Measurements from ENCODE around the gene ZNF75A. TPM values are rescaled to one million over a fixed set of nuclear protein-coding genes. Genes with fewer than 3 reads are reported as not detected.

Gene ZNF75A
- total and polyA plus RNA-seq, 2 of the 4 experiments (the other 2 are of a cell fraction): 14.6 to 15.4 TPM

DNA sequence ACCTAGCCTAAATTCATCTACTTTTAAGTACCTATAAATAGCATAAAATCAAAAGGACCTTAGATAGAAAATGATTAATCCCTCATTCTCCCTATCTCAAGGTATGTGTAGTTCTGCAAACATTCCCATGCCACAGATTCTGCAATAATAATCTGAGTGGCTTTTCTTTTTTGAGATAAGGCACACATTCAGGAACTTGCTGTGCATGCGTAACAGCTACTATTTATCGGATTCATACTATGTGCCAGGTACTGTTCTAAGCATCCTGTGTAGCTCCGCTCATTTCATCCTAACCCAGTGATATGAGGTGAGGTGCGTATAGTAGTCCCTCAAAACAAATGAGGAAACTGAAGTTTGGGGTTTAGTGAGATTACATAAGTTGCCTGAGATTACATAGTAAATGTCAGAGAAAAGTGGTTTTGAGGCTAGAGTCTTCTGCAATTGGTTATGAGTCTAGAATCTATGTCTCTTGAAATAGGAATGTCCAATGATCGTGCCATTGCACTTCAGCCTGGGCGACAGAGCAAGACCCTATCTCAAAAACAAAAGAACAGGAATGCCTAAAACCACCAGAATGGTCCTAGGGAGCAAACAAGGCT, 24.0 kb upstream of the ZNF75A start:
- H3K14ac ChIP-seq (replicated peaks; ENCODE audit: low read depth, low read length): no peak overlapping the region
- BruUV-seq (replicated peaks): no TSS peak
- in situ Hi-C loops (cut with MboI; ENCODE audit: low sequenced_read_pairs) (no loop called here), intact Hi-C loops (cut with micrococcal nuclease) (loop anchor here (10.0 kb wide), 1 partner anchor 223 kb away; the partner anchor contains the start of gene CLUAP1), dilution Hi-C loops (cut with HindIII; ENCODE audit: low sequenced_read_pairs, unreplicated experiment) (no loop called here)
- H4K20me1 ChIP-seq (ENCODE audit: insufficient read depth, low read length): peaks cover 19% of the 10 kb centered on the region
- H3K4me3 ChIP-seq (ENCODE audit: insufficient read depth, low read depth, low read length): no peak overlapping the region
- no peak overlapping the region for H3K18ac ChIP-seq (ENCODE audit: low read depth, low read length)
- no peak overlapping the region for H2BK5ac ChIP-seq (ENCODE audit: low read depth, low read length, poor library complexity, severe bottlenecking)
- H3K36me3 ChIP-seq (ENCODE audit: control insufficient read depth, insufficient read depth, low read length): peaks cover 8% of the 10 kb centered on the region
- H3K9me1 ChIP-seq (ENCODE audit: insufficient read depth, low read length): no peaks in the 10 kb centered on the region
- H3K4ac ChIP-seq (ENCODE audit: low read depth, low read length): no peak overlapping the region
- no peak overlapping the region for H2AFZ ChIP-seq (replicated peaks; ENCODE audit: low read length, poor library complexity)
- H2BK15ac ChIP-seq (ENCODE audit: low read depth, low read length): no peak overlapping the region
- no peak overlapping the region; the same call in 1 of the 2 replicates for H3K23ac ChIP-seq (ENCODE audit: low read depth, low read length)
- ChIA-PET POLR2A (ENCODE audit: unreplicated experiment) (no interaction called here), CTCF (no interaction called here)
- peaks cover 3% of the 10 kb centered on the region for H3K27me3 ChIP-seq (ENCODE audit: control insufficient read depth, insufficient read depth, low read length)
- H3K4me2 ChIP-seq (ENCODE audit: low read depth, low read length): no peak overlapping the region
- H4K91ac ChIP-seq (ENCODE audit: insufficient read depth, low read depth, low read length): no peak overlapping the region
- peaks cover 8 to 36% of the 10 kb centered on the region in 2 experiments for H3K79me1 ChIP-seq (ENCODE audit: low read depth in 1 of 2, low read length in 2 of 2)
- no CpG with 5 or more reads among the region's 6 CpGs for WGBS, 2 experiments (ENCODE audit: extremely low coverage in 2 of 2, insufficient read length in 1 of 2)
- no peak overlapping the region for H4K5ac ChIP-seq (ENCODE audit: low read depth, low read length)
- H4K8ac ChIP-seq (ENCODE audit: low read depth in 2 of 2, low read length in 2 of 2): peak overlapping the region in 1 of 2 experiments; percentile 57; a peak in 1 of 4 replicates
- no peak for ATAC-seq (ENCODE audit: low read depth)
- H2AK9ac ChIP-seq (replicated peaks; ENCODE audit: low read depth, low read length, poor library complexity): no peak overlapping the region
- TF ChIP-seq, protein P1, sequence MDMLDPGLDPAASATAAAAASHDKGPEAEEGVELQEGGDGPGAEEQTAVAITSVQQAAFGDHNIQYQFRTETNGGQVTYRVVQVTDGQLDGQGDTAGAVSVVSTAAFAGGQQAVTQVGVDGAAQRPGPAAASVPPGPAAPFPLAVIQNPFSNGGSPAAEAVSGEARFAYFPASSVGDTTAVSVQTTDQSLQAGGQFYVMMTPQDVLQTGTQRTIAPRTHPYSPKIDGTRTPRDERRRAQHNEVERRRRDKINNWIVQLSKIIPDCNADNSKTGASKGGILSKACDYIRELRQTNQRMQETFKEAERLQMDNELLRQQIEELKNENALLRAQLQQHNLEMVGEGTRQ (IDR thresholded peaks at IDR 0.05; ENCODE audit: low read depth, low read length): no peak
- TF ChIP-seq RCOR1 (IDR thresholded peaks at IDR 0.05; ENCODE audit: insufficient replicate concordance, low read length): no peak
- TF ChIP-seq MAFK (IDR thresholded peaks at IDR 0.05; ENCODE audit: low read depth, low read length): no peak
- TF ChIP-seq NFE2L2 (IDR thresholded peaks at IDR 0.05; ENCODE audit: low read depth, low read length): no peak
- TF ChIP-seq SMC3 (IDR thresholded peaks at IDR 0.05; ENCODE audit: low read depth, low read length): no peak
- TF ChIP-seq RFX5 (IDR thresholded peaks at IDR 0.05; ENCODE audit: low read depth, low read length): no peak
- H3K9me3 ChIP-seq (ENCODE audit: control insufficient read depth, insufficient read depth, low read length): peaks cover 3% of the 10 kb centered on the region; the same call in 1 of the 2 replicates
- H3K4me1 ChIP-seq (ENCODE audit: control insufficient read depth, insufficient read depth, low read length): peaks cover 6% of the 10 kb centered on the region; the same call in 1 of the 2 replicates
- H2BK20ac ChIP-seq (ENCODE audit: low read depth, low read length): no peak overlapping the region
- no peak overlapping the region for H2AK5ac ChIP-seq (ENCODE audit: low read depth, low read length)
- no peak overlapping the region for H3K56ac ChIP-seq (ENCODE audit: extremely low read depth, insufficient read depth, low read length)
- H2BK120ac ChIP-seq (ENCODE audit: low read depth, low read length): no peak overlapping the region
- no peak overlapping the region for H3K27ac ChIP-seq (ENCODE audit: insufficient read depth, low read length)
- no peak overlapping the region for H3K9ac ChIP-seq (ENCODE audit: low read depth, low read length)
- no peak for DNase-seq

Measured in IMR-90 (cell line).